Measurements from ENCODE around the gene SMG6.

- TF ChIP-seq CTCF (IDR thresholded peaks at IDR 0.05): no peak
- no peak for TF ChIP-seq ZNF138 (CRISPR knock-in tag; conservative IDR thresholded peaks at IDR 0.05)
Observed at GRCh38 chr17:2222901-2223616, 80.5 kb downstream of the SMG6 start.

Measured in WTC11 (cell line).